Liver (tissue), 9 donors: Measurements from ENCODE around the gene SLC51A. TPM values are rescaled to one million over a fixed set of nuclear protein-coding genes. Genes with fewer than 3 reads are reported as not detected.

Experiments
- DNase-seq: peaks from one replicate; pipeline ENCODE4 v3.0.0-alpha.2; 2017; ENCODE audit warnings: low spot score
- H3K27ac ChIP-seq, 2 donors: one replicate each; pipeline ENCODE4 v1.7.0; 2013; ENCODE audit warnings: inconsistent platforms in 2 of 2, low read length in 2 of 2, control low read depth in 1 of 2, low read depth in 1 of 2, mild to moderate bottlenecking in 1 of 2
- H3K27me3 ChIP-seq, 4 donors: one replicate each; pipeline versions ENCODE4 v1.6.1 to v1.7.0; 2013; ENCODE audit warnings: low read length in 3 of 4, inconsistent platforms in 1 of 4, mild to moderate bottlenecking in 1 of 4, moderate library complexity in 1 of 4; ENCODE audit not compliant: control insufficient read depth in 4 of 4, insufficient read depth in 4 of 4
- H3K36me3 ChIP-seq, 4 donors: one replicate each; pipeline versions ENCODE4 v1.6.1 to v1.7.0; 2013; ENCODE audit warnings: low read length in 3 of 4, mild to moderate bottlenecking in 3 of 4, low read depth in 1 of 4, moderate library complexity in 1 of 4; ENCODE audit not compliant: control insufficient read depth in 4 of 4, insufficient read depth in 3 of 4
- H3K4me1 ChIP-seq, 4 donors: one replicate each; pipeline versions ENCODE4 v1.6.1 to v1.7.0; 2013; ENCODE audit warnings: low read length in 3 of 4, mild to moderate bottlenecking in 3 of 4, moderate library complexity in 1 of 4; ENCODE audit not compliant: control insufficient read depth in 4 of 4, insufficient read depth in 4 of 4
- H3K4me3 ChIP-seq, 3 donors: one replicate each; pipeline versions ENCODE4 v1.6.1 to v1.7.0; 2013; ENCODE audit warnings: low read length in 3 of 3, control low read depth in 1 of 3, low read depth in 1 of 3, mild to moderate bottlenecking in 1 of 3
- H3K9ac ChIP-seq, 2 donors: one replicate each; pipeline ENCODE4 v1.7.0; 2013; ENCODE audit warnings: low read length in 2 of 2, mild to moderate bottlenecking in 2 of 2, moderate library complexity in 2 of 2, control low read depth in 1 of 2, low read depth in 1 of 2
- H3K9me3 ChIP-seq, 4 donors: one replicate each; pipeline versions ENCODE4 v1.6.1 to v1.7.0; 2013; ENCODE audit warnings: low read length in 3 of 4; ENCODE audit not compliant: control insufficient read depth in 4 of 4
- EGR1 ChIP-seq, 2 donors: IDR thresholded peaks; 2 replicates each; pipeline ENCODE4 v1.6.1; 2016 to 2018; ENCODE audit warnings: antibody characterized with exemption in 2 of 2, low read depth in 2 of 2
- FOXA1 ChIP-seq: IDR thresholded peaks from 2 replicates; pipeline ENCODE4 v1.6.1; 2016; ENCODE audit warnings: antibody characterized with exemption
- FOXA2 ChIP-seq: IDR thresholded peaks from 2 replicates; pipeline ENCODE4 v1.6.1; 2016; ENCODE audit warnings: antibody characterized with exemption
- GABPA ChIP-seq, 2 donors: IDR thresholded peaks in 1 of 2; conservative IDR thresholded peaks in 1 of 2; 2 replicates each; pipeline ENCODE4 v1.6.1; 2016; ENCODE audit warnings: antibody characterized with exemption in 2 of 2, mild to moderate bottlenecking in 1 of 2, moderate library complexity in 1 of 2
- HNF4G ChIP-seq: IDR thresholded peaks from 2 replicates; pipeline ENCODE4 v1.6.1; 2016; ENCODE audit warnings: antibody characterized with exemption
- JUND ChIP-seq, 2 donors: IDR thresholded peaks; 2 replicates each; pipeline ENCODE4 v1.6.1; 2016; ENCODE audit warnings: antibody characterized with exemption in 2 of 2
- NR2F2 ChIP-seq: IDR thresholded peaks from 2 replicates; pipeline ENCODE4 v1.6.1; 2016; ENCODE audit warnings: antibody characterized with exemption
- RAD21 ChIP-seq, 2 donors: IDR thresholded peaks; 2 replicates each; pipeline ENCODE4 v1.6.1; 2016; ENCODE audit warnings: antibody characterized with exemption in 2 of 2, mild to moderate bottlenecking in 2 of 2
- RXRA ChIP-seq, 2 donors: IDR thresholded peaks; 2 replicates each; pipeline ENCODE4 v1.6.1; 2017 to 2018; ENCODE audit warnings: antibody characterized with exemption in 2 of 2, mild to moderate bottlenecking in 1 of 2
- SP1 ChIP-seq: IDR thresholded peaks from 2 replicates; pipeline ENCODE4 v1.6.1; 2018; ENCODE audit warnings: antibody characterized with exemption, mild to moderate bottlenecking
- TAF1 ChIP-seq: conservative IDR thresholded peaks from 2 replicates; pipeline ENCODE4 v1.6.1; 2016; ENCODE audit warnings: antibody characterized with exemption, mild to moderate bottlenecking
- YY1 ChIP-seq: IDR thresholded peaks from 2 replicates; pipeline ENCODE4 v1.6.1; 2016; ENCODE audit warnings: antibody characterized with exemption, mild to moderate bottlenecking
- WGBS: extraction: QIAGEN DNeasy Blood & Tissue Kit; methylation state at CpG from one replicate; pipeline ENCODE4 v1.1.7; 2013; 5-methylcytosine and 5-hydroxymethylcytosine counted together
- polyA plus RNA-seq, 2 donors: library from polyadenylated mRNA; stranded (reverse) in 1 of 2; unstranded in 1 of 2; fragments of 200-250 nt in 1 of 2; fragments of >200 nt in 1 of 2; fragmentation: Nextera tagmentation in 1 of 2; extraction: Ambion mirVana in 1 of 2; gene quantifications; one replicate each; pipeline versions ENCODE4 v1.2.1 to v1.2.3, GENCODE V29; 2013 to 2015
- total RNA-seq, 2 donors: library from RNA; depleted of rRNA; stranded (reverse); fragments of >200 nt; gene quantifications; one replicate each; pipeline ENCODE4 v1.2.3, GENCODE V29; 2014
- TF ChIP-seq, protein P1 (sequence below): fragments of 150-350 bp; IDR thresholded peaks from 2 replicates; pipeline ENCODE4 v1.5.1; 2017; ENCODE audit warnings: improper control_type of control experiment, low read depth, low read length; ENCODE audit not compliant: missing input control
- TF ChIP-seq, protein P2 (sequence below): IDR thresholded peaks from 2 replicates; pipeline ENCODE4 v1.6.1; 2016; ENCODE audit warnings: antibody characterized with exemption, mild to moderate bottlenecking
- TF ChIP-seq, protein P3 (sequence below): IDR thresholded peaks from 2 replicates; pipeline ENCODE4 v1.6.1; 2016; ENCODE audit warnings: antibody characterized with exemption
- donor health status: healthy.
- donor health status: healthy.
- donor health status: healthy.
- donor health status: healthy.
- donor health status: healthy.

The SLC51A gene
- total and polyA plus RNA-seq, 4 donors: 19.9 to 52.5 (median 46.1) TPM

DNA sequence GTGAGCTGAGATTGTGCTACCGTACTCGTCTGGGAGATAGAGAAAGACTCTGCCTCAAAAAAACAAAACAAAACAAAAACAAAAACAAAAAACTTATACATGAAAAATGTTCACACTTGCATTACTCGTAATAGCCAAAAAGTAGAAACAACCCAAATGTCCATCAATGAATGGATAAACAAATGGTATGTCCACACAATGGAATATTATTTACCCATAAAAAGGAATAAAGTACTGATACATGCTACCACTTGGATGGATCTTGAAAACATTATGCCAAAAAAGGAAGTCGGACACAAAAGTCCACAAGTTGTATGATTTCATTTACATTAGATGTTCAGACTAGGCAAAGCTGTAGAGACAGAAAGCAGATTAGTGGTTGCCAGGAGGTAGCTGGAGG is 44.5 kb downstream of the SLC51A start:
- Histone ChIP-seq H3K9me3 (no peaks in the 10 kb centered on the region), H3K27me3 (no peaks in the 10 kb centered on the region), H3K4me3 (no peak overlapping the region), H3K4me1 (no peaks in the 10 kb centered on the region), H3K9ac (no peak overlapping the region), H3K27ac (no peak overlapping the region), H3K36me3 (peaks cover 3 to 13% (median 9%) of the 10 kb centered on the region in 4 donors)
- no peak for DNase-seq
- 98% methylated on average over 4 of the region's 4 CpGs for WGBS
- no peak for TF ChIP-seq GABPA (IDR thresholded peaks at IDR 0.05 in 1 of 2, conservative IDR thresholded peaks at IDR 0.05 in 1 of 2)
- no peak for TF ChIP-seq NR2F2

DNA sequence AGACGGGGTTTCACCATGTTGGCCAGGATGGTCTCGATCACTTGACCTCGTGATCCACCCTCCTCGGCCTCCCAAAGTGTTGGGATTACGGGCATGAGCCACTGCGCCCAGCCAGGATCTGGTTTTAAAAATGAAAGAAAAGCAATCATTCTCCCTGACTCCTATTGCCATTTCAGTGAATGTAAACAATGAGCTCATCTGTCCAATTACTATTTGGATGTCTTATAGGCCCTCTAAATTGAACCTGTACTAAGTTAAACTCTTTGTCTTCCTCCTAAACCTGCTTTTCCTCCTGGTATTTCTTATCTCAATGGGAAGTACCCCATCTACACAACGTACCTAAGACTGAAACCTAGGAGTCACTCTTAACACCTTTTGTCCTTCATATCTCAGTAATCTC is 47.5 kb downstream of the SLC51A start:
- peaks cover 0 to 1% (median 0%) of the 10 kb centered on the region in 4 donors for H3K4me1 ChIP-seq
- H3K27me3 ChIP-seq: no peaks in the 10 kb centered on the region
- no peak overlapping the region for H3K4me3 ChIP-seq
- WGBS: 94% methylated on average over 7 of the region's 7 CpGs
- DNase-seq: no peak
- H3K9ac ChIP-seq: no peak overlapping the region
- H3K9me3 ChIP-seq: no peaks in the 10 kb centered on the region
- peaks cover 3 to 19% (median 8%) of the 10 kb centered on the region in 4 donors for H3K36me3 ChIP-seq
- TF ChIP-seq HNF4G (no peak), JUND (IDR thresholded peaks at IDR 0.05) (no peak), TAF1 (no peak), RXRA (IDR thresholded peaks at IDR 0.05) (no peak), SP1 (no peak), RAD21 (IDR thresholded peaks at IDR 0.05) (no peak), EGR1 (IDR thresholded peaks at IDR 0.05; ENCODE audit: low read depth in 2 of 2) (no peak), NR2F2 (no peak), YY1 (no peak), FOXA2 (no peak), FOXA1 (no peak)
- TF ChIP-seq, protein P1, sequence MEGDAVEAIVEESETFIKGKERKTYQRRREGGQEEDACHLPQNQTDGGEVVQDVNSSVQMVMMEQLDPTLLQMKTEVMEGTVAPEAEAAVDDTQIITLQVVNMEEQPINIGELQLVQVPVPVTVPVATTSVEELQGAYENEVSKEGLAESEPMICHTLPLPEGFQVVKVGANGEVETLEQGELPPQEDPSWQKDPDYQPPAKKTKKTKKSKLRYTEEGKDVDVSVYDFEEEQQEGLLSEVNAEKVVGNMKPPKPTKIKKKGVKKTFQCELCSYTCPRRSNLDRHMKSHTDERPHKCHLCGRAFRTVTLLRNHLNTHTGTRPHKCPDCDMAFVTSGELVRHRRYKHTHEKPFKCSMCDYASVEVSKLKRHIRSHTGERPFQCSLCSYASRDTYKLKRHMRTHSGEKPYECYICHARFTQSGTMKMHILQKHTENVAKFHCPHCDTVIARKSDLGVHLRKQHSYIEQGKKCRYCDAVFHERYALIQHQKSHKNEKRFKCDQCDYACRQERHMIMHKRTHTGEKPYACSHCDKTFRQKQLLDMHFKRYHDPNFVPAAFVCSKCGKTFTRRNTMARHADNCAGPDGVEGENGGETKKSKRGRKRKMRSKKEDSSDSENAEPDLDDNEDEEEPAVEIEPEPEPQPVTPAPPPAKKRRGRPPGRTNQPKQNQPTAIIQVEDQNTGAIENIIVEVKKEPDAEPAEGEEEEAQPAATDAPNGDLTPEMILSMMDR: no peak
- TF ChIP-seq, protein P2, sequence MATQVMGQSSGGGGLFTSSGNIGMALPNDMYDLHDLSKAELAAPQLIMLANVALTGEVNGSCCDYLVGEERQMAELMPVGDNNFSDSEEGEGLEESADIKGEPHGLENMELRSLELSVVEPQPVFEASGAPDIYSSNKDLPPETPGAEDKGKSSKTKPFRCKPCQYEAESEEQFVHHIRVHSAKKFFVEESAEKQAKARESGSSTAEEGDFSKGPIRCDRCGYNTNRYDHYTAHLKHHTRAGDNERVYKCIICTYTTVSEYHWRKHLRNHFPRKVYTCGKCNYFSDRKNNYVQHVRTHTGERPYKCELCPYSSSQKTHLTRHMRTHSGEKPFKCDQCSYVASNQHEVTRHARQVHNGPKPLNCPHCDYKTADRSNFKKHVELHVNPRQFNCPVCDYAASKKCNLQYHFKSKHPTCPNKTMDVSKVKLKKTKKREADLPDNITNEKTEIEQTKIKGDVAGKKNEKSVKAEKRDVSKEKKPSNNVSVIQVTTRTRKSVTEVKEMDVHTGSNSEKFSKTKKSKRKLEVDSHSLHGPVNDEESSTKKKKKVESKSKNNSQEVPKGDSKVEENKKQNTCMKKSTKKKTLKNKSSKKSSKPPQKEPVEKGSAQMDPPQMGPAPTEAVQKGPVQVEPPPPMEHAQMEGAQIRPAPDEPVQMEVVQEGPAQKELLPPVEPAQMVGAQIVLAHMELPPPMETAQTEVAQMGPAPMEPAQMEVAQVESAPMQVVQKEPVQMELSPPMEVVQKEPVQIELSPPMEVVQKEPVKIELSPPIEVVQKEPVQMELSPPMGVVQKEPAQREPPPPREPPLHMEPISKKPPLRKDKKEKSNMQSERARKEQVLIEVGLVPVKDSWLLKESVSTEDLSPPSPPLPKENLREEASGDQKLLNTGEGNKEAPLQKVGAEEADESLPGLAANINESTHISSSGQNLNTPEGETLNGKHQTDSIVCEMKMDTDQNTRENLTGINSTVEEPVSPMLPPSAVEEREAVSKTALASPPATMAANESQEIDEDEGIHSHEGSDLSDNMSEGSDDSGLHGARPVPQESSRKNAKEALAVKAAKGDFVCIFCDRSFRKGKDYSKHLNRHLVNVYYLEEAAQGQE: no peak
- TF ChIP-seq, protein P3, sequence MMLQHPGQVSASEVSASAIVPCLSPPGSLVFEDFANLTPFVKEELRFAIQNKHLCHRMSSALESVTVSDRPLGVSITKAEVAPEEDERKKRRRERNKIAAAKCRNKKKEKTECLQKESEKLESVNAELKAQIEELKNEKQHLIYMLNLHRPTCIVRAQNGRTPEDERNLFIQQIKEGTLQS: no peak
- H3K27ac ChIP-seq: no peak overlapping the region
